HL-60/S4 (cell line): ENCODE measurements around the gene CFAP99.

Experiments used
- in situ Hi-C: fragments of 300-500 bp; cut with MboI; formaldehyde crosslinking; loops from 2 replicates; pipeline ENCODE4 v1.14.3; 2022; ENCODE audit warnings: low sequenced_read_pairs

Gene CFAP99

DNA sequence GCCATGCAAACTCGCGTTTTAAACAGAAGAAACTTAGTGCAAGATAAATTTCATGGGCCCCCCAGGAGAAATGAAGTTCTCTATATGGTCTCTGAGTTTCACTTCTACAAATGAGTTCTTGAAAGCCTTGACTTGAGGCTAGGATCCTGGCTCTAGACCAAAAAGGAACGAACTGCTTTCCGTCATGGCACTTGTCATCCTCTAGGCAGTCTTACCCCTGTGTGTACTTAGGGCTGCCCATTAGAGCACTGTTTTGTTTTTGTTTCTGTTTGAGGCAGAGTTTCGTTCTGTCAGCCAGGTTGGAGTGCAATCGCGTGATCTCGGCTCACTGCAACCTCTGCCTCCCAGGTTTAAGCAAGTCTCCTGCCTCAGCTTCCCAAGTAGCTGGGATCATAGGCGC lies 79.2 kb downstream of the CFAP99 start:
- in situ Hi-C loops = no loop called here

DNA sequence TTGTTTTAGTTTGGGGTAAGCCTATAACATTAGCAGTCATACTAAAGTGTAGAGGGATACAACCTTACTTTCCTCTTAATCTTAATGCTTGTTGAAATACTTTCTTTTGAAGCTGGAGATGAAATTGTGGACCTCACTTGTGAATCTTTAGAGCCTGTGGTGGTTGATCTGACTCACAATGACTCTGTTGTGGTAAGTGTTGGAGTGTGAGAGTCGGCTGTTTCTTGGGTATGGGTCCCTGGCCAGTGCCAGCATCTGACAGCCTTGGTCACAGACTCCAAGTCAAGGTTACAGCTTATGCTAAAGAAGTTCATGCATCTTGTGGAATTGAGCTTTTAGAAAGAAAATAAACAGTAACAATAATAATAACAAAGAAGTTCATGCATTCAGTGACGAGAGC lies 81.8 kb downstream of the CFAP99 start:
- in situ Hi-C loops = no loop called here

- in situ Hi-C loops = no loop called here
Observed at GRCh38 chr4:2501034-2501594, 82.4 kb downstream of the CFAP99 start.

- in situ Hi-C loops = no loop called here
Observed at GRCh38 chr4:2503809-2504208, 85.1 kb downstream of the CFAP99 start.

GRCh38 chr4:2507259-2507658 lies 88.5 kb downstream of the CFAP99 start:
- in situ Hi-C loops = no loop called here

GRCh38 chr4:2507855-2508254 lies 89.1 kb downstream of the CFAP99 start:
- in situ Hi-C loops = no loop called here

DNA sequence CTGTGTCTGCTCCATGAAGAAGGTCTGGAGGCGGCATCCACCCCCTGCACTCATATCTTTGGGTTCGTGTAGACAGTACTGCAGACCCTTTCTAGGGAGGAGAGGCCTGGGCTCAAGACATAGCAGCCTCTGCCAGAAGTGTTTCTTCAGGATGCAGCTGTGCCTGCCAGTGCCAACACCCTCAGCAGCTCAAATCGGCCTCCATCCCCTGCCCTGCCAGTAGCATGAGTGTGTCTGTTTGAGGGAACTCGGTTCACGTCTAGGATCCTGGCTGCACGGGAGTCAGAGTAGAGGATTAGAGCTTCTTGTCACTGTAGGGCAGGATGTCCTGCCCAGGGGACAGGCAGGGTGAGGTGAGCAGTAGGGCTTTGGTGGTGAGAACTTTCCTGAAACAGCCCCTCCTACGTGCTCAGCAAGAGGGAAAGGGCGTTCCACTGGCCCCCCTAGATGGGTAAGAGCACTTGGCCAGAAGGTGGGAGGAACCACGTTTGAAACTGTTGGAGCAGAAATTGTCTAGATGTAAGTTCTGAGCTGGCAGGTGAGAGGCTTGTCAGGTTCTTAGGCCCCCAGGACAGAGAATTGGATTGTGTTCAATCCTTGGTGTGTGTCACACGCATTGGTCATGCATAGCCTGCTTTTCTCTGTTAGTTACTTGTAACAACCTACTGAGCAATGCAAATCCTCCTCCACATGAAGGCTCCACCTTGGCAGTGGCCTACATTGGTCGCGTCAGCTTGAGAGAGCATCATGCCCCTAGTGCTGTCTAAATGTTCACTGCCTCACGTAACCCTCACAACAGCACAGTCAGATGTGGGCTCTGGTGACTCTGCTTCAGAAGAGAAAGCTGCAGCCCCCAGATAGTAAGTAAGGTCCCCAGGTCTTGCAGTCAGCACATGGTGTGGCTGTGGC lies 91.8 kb downstream of the CFAP99 start:
- in situ Hi-C loops = no loop called here

DNA sequence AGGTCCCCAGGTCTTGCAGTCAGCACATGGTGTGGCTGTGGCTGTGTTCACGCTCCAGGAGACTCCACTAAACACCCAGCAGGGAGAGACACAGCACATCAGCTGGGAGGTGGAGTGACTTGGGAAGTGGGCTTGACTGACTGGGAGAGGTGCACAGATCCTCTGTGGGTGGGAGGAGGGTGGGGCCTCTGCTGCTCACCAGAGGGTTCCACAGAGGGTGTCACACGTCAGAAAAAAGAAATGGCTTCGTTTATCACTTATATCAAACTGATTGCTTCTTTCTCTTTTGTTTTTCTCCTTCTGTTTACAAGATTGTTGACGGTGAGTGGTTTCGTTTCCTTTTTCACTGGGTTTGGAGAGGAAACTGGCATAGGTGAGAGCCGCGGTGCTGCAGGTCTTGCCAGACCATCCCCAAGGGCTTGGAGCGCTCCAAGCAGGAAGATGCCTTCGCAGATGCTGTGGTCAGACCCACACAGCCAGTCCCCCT lies 92.9 kb downstream of the CFAP99 start:
- in situ Hi-C loops = no loop called here
